MM.1S (cell line): ENCODE results near the gene PAAF1.

Experiments used
- EZH2phosphoT487 ChIP-seq: fragments of 300-600 bp; sonication (generic); IDR thresholded peaks from 2 replicates; pipeline ENCODE4 v1.6.1; 2018; ENCODE audit warnings: antibody characterized with exemption, low read length
- TF ChIP-seq, protein P1 (sequence below): fragments of 300-600 bp; sonication (generic); IDR thresholded peaks from 2 replicates; pipeline ENCODE4 v1.5.1; 2016; ENCODE audit warnings: antibody characterized with exemption, low read length, mixed read lengths

DNA sequence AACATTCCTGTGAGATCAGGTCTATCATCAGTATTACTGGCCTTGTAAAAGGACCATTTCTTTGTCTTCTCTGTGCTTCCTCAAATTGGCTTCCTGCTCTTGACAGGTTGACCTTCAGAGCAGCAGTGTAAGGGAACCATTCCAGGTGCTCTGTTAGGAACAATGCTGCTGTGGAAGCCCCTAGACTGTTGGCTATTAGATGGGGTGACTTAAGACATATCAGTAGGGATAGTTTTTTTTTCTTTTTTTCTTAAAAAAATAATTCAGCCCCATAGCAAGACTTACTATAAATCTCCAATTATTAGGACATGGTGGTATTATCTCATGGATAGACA lies 37.7 kb upstream of the PAAF1 start:
- TF ChIP-seq, protein P1, sequence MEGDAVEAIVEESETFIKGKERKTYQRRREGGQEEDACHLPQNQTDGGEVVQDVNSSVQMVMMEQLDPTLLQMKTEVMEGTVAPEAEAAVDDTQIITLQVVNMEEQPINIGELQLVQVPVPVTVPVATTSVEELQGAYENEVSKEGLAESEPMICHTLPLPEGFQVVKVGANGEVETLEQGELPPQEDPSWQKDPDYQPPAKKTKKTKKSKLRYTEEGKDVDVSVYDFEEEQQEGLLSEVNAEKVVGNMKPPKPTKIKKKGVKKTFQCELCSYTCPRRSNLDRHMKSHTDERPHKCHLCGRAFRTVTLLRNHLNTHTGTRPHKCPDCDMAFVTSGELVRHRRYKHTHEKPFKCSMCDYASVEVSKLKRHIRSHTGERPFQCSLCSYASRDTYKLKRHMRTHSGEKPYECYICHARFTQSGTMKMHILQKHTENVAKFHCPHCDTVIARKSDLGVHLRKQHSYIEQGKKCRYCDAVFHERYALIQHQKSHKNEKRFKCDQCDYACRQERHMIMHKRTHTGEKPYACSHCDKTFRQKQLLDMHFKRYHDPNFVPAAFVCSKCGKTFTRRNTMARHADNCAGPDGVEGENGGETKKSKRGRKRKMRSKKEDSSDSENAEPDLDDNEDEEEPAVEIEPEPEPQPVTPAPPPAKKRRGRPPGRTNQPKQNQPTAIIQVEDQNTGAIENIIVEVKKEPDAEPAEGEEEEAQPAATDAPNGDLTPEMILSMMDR: no peak
- no peak for TF ChIP-seq EZH2phosphoT487
